ENCODE measurements around the gene ALDH1B1. TPM values are rescaled to one million over a fixed set of nuclear protein-coding genes. Genes with fewer than 3 reads are reported as not detected.

ALDH1B1 gene
- total RNA-seq, 6 experiments from 2014 or later: 34.5 to 42.0 (median 37.2) TPM

GRCh38 chr9:38415856-38416255 is 23.4 kb downstream of the ALDH1B1 start:
- no peak overlapping the region for H3K27ac Mint-ChIP-seq
- TF ChIP-seq CTCF (IDR thresholded peaks at IDR 0.05): no peak
- peaks cover 63% of the 10 kb centered on the region for H3K27me3 Mint-ChIP-seq (ENCODE audit: insufficient read depth)
- H3K9me3 Mint-ChIP-seq: no peaks in the 10 kb centered on the region
- H3K4me1 Mint-ChIP-seq (ENCODE audit: low read depth): no peaks in the 10 kb centered on the region
- H3K36me3 Mint-ChIP-seq (ENCODE audit: low read depth): no peaks in the 10 kb centered on the region
- no peak overlapping the region for H3K4me3 Mint-ChIP-seq
- no peak for DNase-seq

- H3K27me3 Mint-ChIP-seq (ENCODE audit: insufficient read depth): peaks cover 67% of the 10 kb centered on the region
- no peaks in the 10 kb centered on the region for H3K4me1 Mint-ChIP-seq (ENCODE audit: low read depth)
- no peak for TF ChIP-seq CTCF (IDR thresholded peaks at IDR 0.05)
- DNase-seq: peak; percentile 15
- H3K36me3 Mint-ChIP-seq (ENCODE audit: low read depth): no peaks in the 10 kb centered on the region
- no peak overlapping the region for H3K27ac Mint-ChIP-seq
- H3K4me3 Mint-ChIP-seq: no peak overlapping the region
- H3K9me3 Mint-ChIP-seq: no peaks in the 10 kb centered on the region
Measured at GRCh38 chr9:38416461-38416860, 24.0 kb downstream of the ALDH1B1 start.

- peak; percentile 81 for TF ChIP-seq CTCF (IDR thresholded peaks at IDR 0.05)
- Mint-ChIP-seq H3K4me1 (ENCODE audit: low read depth) (no peaks in the 10 kb centered on the region), H3K9me3 (no peaks in the 10 kb centered on the region), H3K4me3 (no peak overlapping the region), H3K27ac (no peak overlapping the region), H3K27me3 (ENCODE audit: insufficient read depth) (peaks cover 69% of the 10 kb centered on the region), H3K36me3 (ENCODE audit: low read depth) (no peaks in the 10 kb centered on the region)
- DNase-seq: no peak
Measured at GRCh38 chr9:38417003-38417945, 24.8 kb downstream of the ALDH1B1 start.

- H3K27ac Mint-ChIP-seq: no peak overlapping the region
- no peaks in the 10 kb centered on the region for H3K9me3 Mint-ChIP-seq
- TF ChIP-seq CTCF (IDR thresholded peaks at IDR 0.05): no peak
- no peak for DNase-seq
- H3K27me3 Mint-ChIP-seq (ENCODE audit: insufficient read depth): peaks cover 70% of the 10 kb centered on the region
- no peaks in the 10 kb centered on the region for H3K36me3 Mint-ChIP-seq (ENCODE audit: low read depth)
- H3K4me1 Mint-ChIP-seq (ENCODE audit: low read depth): no peaks in the 10 kb centered on the region
- H3K4me3 Mint-ChIP-seq: no peak overlapping the region
Measured at GRCh38 chr9:38418366-38418765, 25.9 kb downstream of the ALDH1B1 start.

GRCh38 chr9:38419181-38419580 is 26.7 kb downstream of the ALDH1B1 start:
- DNase-seq: no peak
- H3K36me3 Mint-ChIP-seq (ENCODE audit: low read depth): no peaks in the 10 kb centered on the region
- no peak for TF ChIP-seq CTCF (IDR thresholded peaks at IDR 0.05)
- no peaks in the 10 kb centered on the region for H3K4me1 Mint-ChIP-seq (ENCODE audit: low read depth)
- no peak overlapping the region for H3K4me3 Mint-ChIP-seq
- no peaks in the 10 kb centered on the region for H3K9me3 Mint-ChIP-seq
- H3K27ac Mint-ChIP-seq: no peak overlapping the region
- H3K27me3 Mint-ChIP-seq (ENCODE audit: insufficient read depth): peaks cover 64% of the 10 kb centered on the region

Data from HFFc6 (cell line).